Activated T-cell treated with anti-CD3 and anti-CD28 coated beads for 24 hours (primary cell): ENCODE results near the gene CTBS.
A peak's percentile ranks its signal among the peaks of the same experiment; 100 is the strongest.

Experiments used
- DNase-seq: peaks from one replicate; pipeline ENCODE4 v3.0.0-alpha.2; 2020; ENCODE audit warnings: low read depth

Gene CTBS

GRCh38 chr1:84506002-84506728 lies 68.1 kb downstream of the CTBS start, which contains the start of the genes GNG5 and SPATA1:
Gene GNG5, minus strand, starts transcription at chr1:84506581. Its CDS starts 490 bp downstream, at chr1:84506091.
Gene SPATA1, plus strand, starts transcription at chr1:84506386. Its CDS starts 9,974 bp downstream, at chr1:84516360.
- peak; percentile 96 for DNase-seq

- DNase-seq, result no peak
These were observed 68.7 kb downstream of the CTBS start for GRCh38 chr1:84505493-84506001.

- no peak for DNase-seq
These were observed 69.4 kb downstream of the CTBS start for GRCh38 chr1:84504580-84505492.

GRCh38 chr1:84502927-84503326 lies 71.3 kb downstream of the CTBS start:
- DNase-seq, result no peak
